Tibial nerve (tissue), 3 donors: ENCODE results near the gene HLA-DRB5.
"Not testable (repeated sequence)": the region's sequence is repeated elsewhere in the genome, so short reads cannot be mapped to it uniquely, and the experiment has no call there.

ENCODE experiments used
- CTCF ChIP-seq, 5 experiments: fragments of 200-600 bp in 3 of 5; fragments of 450-650 bp in 2 of 5; sonication (generic) in 3 of 5; IDR thresholded peaks; one replicate each; pipeline ENCODE4 v1.5.1; 2016 to 2019; ENCODE audit warnings: antibody characterized with exemption in 5 of 5, mild to moderate bottlenecking in 3 of 5, moderate library complexity in 2 of 5
- POLR2A ChIP-seq, 2 donors: fragments of 450-650 bp; IDR thresholded peaks; one replicate each; pipeline ENCODE4 v1.6.1; 2017; ENCODE audit warnings: antibody characterized with exemption in 2 of 2, mild to moderate bottlenecking in 2 of 2, moderate library complexity in 2 of 2

- not testable (repeated sequence) for TF ChIP-seq CTCF, POLR2A (IDR thresholded peaks at IDR 0.05)
Measured at GRCh38 chr6:32577493-32577892, 47.4 kb upstream of the HLA-DRB5 start.
